Ishikawa (cell line): Measurements from ENCODE around the gene TOMM40.

ENCODE experiments used
- CEBPB ChIP-seq: IDR thresholded peaks from 2 replicates; pipeline ENCODE4 v1.6.1; 2012
- CREB1 ChIP-seq: IDR thresholded peaks from 2 replicates; pipeline ENCODE4 v1.6.1; 2012; ENCODE audit warnings: low read depth
- EGR1 ChIP-seq: IDR thresholded peaks from 2 replicates; pipeline ENCODE4 v1.6.1; 2012
- EP300 ChIP-seq: IDR thresholded peaks from 2 replicates; pipeline ENCODE4 v1.6.1; 2012; ENCODE audit warnings: borderline replicate concordance
- FOXM1 ChIP-seq: IDR thresholded peaks from 2 replicates; pipeline ENCODE4 v1.6.1; 2012; ENCODE audit warnings: low read depth, borderline replicate concordance
- NFIC ChIP-seq: IDR thresholded peaks from 2 replicates; pipeline ENCODE4 v1.6.1; 2012
- RAD21 ChIP-seq: IDR thresholded peaks from 2 replicates; pipeline ENCODE4 v1.6.1; 2012; ENCODE audit warnings: low read depth
- TAF1 ChIP-seq: IDR thresholded peaks from 2 replicates; pipeline ENCODE4 v1.6.1; 2012; ENCODE audit warnings: low read depth, mild to moderate bottlenecking
- TCF12 ChIP-seq: IDR thresholded peaks from 2 replicates; pipeline ENCODE4 v1.6.1; 2012; ENCODE audit warnings: low read depth
- TEAD4 ChIP-seq: IDR thresholded peaks from 2 replicates; pipeline ENCODE4 v1.6.1; 2012
- YY1 ChIP-seq: IDR thresholded peaks from 2 replicates; pipeline ENCODE4 v1.6.1; 2012; ENCODE audit warnings: low read depth
- ZBTB7A ChIP-seq: IDR thresholded peaks from 2 replicates; pipeline ENCODE4 v1.6.1; 2012; ENCODE audit warnings: low read depth
- TF ChIP-seq, protein P1 (sequence below): IDR thresholded peaks from 2 replicates; pipeline ENCODE4 v1.6.1; 2012
- TF ChIP-seq, protein P2 (sequence below): IDR thresholded peaks from 2 replicates; pipeline ENCODE4 v1.6.1; 2012; ENCODE audit warnings: low read depth, mild to moderate bottlenecking
- TF ChIP-seq, protein P3 (sequence below): IDR thresholded peaks from 2 replicates; pipeline ENCODE4 v1.6.1; 2012

Gene TOMM40

DNA sequence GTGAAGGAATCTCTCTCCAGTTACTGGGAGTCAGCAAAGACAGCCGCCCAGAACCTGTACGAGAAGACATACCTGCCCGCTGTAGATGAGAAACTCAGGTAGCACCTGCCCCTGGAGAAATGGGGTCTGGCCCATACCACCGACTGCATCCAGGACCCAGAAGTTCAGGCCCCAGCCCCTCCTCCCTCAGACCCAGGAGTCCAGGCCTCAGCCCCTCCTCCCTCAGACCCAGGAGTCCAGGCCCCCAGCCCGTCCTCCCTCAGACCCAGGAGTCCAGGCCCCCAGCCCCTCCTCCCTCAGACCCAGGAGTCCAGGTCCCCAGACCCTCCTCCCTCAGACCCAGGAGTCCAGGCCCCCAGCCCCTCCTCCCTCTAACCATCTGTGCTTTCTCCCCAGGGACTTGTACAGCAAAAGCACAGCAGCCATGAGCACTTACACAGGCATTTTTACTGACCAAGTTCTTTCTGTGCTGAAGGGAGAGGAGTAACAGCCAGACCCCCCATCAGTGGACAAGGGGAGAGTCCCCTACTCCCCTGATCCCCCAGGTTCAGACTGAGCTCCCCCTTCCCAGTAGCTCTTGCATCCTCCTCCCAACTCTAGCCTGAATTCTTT, 57.8 kb downstream of the TOMM40 start:
- TF ChIP-seq, protein P1, sequence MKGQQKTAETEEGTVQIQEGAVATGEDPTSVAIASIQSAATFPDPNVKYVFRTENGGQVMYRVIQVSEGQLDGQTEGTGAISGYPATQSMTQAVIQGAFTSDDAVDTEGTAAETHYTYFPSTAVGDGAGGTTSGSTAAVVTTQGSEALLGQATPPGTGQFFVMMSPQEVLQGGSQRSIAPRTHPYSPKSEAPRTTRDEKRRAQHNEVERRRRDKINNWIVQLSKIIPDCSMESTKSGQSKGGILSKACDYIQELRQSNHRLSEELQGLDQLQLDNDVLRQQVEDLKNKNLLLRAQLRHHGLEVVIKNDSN: no peak
- TF ChIP-seq TAF1: no peak
- TF ChIP-seq CEBPB: no peak
- TF ChIP-seq EP300: no peak
- TF ChIP-seq CREB1: no peak
- no peak for TF ChIP-seq YY1

DNA sequence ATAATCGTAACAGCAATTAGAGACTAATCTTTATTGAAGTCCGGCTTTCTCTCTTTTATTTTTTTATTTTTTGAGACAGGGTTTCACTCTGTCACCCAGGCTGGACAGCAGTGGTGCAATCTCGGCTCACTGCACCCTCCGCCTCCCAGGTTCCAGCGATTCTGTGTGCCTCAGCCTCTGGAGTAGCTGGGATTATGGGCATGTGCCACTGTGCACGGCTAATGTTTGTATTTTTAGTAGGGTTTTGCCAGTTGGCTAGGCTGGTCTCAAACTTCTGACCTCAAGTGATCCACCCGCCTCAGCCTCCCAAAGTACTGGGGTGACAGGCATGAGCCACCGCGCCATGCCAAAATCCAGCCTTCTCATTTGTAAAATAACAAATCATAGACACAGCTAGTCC, 58.5 kb downstream of the TOMM40 start:
- TF ChIP-seq TCF12: no peak
- no peak for TF ChIP-seq ZBTB7A
- TF ChIP-seq RAD21: no peak
- TF ChIP-seq, protein P1: no peak
- TF ChIP-seq EGR1: no peak
- TF ChIP-seq YY1: no peak
- no peak for TF ChIP-seq FOXM1
- TF ChIP-seq TEAD4: no peak
- TF ChIP-seq EP300: no peak
- TF ChIP-seq, protein P2, sequence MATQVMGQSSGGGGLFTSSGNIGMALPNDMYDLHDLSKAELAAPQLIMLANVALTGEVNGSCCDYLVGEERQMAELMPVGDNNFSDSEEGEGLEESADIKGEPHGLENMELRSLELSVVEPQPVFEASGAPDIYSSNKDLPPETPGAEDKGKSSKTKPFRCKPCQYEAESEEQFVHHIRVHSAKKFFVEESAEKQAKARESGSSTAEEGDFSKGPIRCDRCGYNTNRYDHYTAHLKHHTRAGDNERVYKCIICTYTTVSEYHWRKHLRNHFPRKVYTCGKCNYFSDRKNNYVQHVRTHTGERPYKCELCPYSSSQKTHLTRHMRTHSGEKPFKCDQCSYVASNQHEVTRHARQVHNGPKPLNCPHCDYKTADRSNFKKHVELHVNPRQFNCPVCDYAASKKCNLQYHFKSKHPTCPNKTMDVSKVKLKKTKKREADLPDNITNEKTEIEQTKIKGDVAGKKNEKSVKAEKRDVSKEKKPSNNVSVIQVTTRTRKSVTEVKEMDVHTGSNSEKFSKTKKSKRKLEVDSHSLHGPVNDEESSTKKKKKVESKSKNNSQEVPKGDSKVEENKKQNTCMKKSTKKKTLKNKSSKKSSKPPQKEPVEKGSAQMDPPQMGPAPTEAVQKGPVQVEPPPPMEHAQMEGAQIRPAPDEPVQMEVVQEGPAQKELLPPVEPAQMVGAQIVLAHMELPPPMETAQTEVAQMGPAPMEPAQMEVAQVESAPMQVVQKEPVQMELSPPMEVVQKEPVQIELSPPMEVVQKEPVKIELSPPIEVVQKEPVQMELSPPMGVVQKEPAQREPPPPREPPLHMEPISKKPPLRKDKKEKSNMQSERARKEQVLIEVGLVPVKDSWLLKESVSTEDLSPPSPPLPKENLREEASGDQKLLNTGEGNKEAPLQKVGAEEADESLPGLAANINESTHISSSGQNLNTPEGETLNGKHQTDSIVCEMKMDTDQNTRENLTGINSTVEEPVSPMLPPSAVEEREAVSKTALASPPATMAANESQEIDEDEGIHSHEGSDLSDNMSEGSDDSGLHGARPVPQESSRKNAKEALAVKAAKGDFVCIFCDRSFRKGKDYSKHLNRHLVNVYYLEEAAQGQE: no peak
- TF ChIP-seq NFIC: no peak
- no peak for TF ChIP-seq CEBPB
- TF ChIP-seq TAF1: no peak
- no peak for TF ChIP-seq CREB1
- TF ChIP-seq, protein P3, sequence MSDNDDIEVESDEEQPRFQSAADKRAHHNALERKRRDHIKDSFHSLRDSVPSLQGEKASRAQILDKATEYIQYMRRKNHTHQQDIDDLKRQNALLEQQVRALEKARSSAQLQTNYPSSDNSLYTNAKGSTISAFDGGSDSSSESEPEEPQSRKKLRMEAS: no peak

DNA sequence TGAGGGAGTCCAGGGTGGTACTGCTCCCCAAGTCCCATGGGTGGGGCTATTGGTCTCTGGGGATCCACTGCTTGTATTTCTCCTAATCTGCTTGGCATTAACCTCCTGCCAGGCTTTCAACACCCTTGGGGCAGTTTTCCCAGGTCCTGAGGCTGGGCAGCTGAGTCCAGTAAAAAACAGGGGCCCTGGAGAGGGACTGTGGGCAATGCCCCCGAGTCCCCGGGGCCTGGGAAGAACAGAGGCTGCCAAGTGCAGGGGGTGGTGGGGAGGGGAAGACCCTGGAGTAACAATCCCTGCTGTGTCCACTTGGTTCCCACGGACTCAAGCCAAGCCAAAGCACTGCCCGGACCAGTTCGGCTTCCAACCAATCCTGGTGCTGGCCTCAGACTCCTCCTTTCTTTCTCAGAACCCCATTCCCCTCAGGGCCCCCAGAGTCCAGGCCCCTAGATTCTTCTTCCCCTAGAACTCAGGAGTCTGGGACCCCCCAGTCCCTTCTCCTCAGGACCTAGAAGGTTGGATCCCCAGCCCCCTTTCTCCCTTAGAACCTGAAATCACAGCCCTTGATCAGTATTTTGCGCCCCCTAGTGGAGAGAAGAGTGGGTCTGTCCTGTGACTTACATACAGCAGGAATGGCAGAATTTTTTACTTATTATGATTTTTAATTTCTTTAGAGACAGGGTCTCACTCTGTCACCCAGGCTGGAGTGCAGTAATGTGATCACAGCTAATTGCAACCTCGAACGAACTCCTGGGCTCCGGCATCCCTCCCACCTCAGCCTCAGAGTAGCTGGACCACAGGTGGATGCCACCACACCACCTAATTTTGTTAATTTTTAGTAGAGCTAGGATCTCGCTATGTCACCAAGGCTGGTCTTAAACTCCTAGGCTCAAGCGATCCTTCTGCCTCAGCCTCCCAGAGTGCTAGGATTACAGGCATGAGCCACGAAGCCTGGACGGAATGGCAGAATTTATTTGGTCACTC, 60.4 kb downstream of the TOMM40 start:
- TF ChIP-seq RAD21 (peak; percentile 71), TAF1 (no peak)
